NT2/D1 (cell line): ENCODE data around the gene WBP2NL.

Source experiments
- DNase-seq: peaks from one replicate; pipeline ENCODE4 v3.0.0-alpha.2; 2011; ENCODE audit warnings: low read depth, low spot score
- H3K27me3 ChIP-seq: 2 replicates; pipeline ENCODE4 v1.6.0; 2011; ENCODE audit warnings: mild to moderate bottlenecking; ENCODE audit not compliant: insufficient read length, insufficient read depth
- H3K36me3 ChIP-seq: 2 replicates; pipeline ENCODE4 v1.6.1; 2011; ENCODE audit warnings: mild to moderate bottlenecking, low read length, mixed read lengths; ENCODE audit not compliant: insufficient read depth, insufficient read length
- H3K4me1 ChIP-seq: 2 replicates; pipeline ENCODE4 v1.5.1; 2011; ENCODE audit not compliant: insufficient read depth, insufficient read length
- H3K4me3 ChIP-seq: 2 replicates; pipeline ENCODE4 v1.5.1; 2011; ENCODE audit warnings: low read depth; ENCODE audit not compliant: insufficient read length
- H3K9ac ChIP-seq: 2 replicates; pipeline ENCODE4 v1.6.0; 2011; ENCODE audit warnings: low read depth; ENCODE audit not compliant: insufficient read length
- H3K9me3 ChIP-seq: 2 replicates; pipeline ENCODE4 v1.5.1; 2011; ENCODE audit warnings: mild to moderate bottlenecking, low read length; ENCODE audit not compliant: insufficient read depth
- SUZ12 ChIP-seq: IDR thresholded peaks from 2 replicates; pipeline ENCODE4 v1.6.1; 2011; ENCODE audit not compliant: insufficient read length, insufficient read depth; ENCODE audit errors: extremely low read depth
- YY1 ChIP-seq: IDR thresholded peaks from 2 replicates; pipeline ENCODE4 v1.6.1; 2011; ENCODE audit not compliant: insufficient read length, insufficient read depth
- ZNF274 ChIP-seq: IDR thresholded peaks from 2 replicates; pipeline ENCODE4 v1.6.1; 2011; ENCODE audit warnings: mild to moderate bottlenecking, low read depth, low read length

WBP2NL gene

GRCh38 chr22:41995211-41995610, 3.4 kb upstream of the WBP2NL start:
- Histone ChIP-seq H3K36me3 (no peaks in the 10 kb centered on the region), H3K9me3 (no peaks in the 10 kb centered on the region), H3K27me3 (no peaks in the 10 kb centered on the region), H3K9ac (no peak overlapping the region), H3K4me1 (no peaks in the 10 kb centered on the region), H3K4me3 (no peak overlapping the region)
- no peak for TF ChIP-seq ZNF274
- no peak for TF ChIP-seq SUZ12
- TF ChIP-seq YY1 = no peak
- no peak for DNase-seq

GRCh38 chr22:41996826-41997225, 1.8 kb upstream of the WBP2NL start:
- TF ChIP-seq ZNF274 = no peak
- no peak overlapping the region for H3K9ac ChIP-seq
- no peak overlapping the region for H3K4me3 ChIP-seq
- H3K27me3 ChIP-seq = peaks cover 4% of the 10 kb centered on the region
- no peaks in the 10 kb centered on the region for H3K9me3 ChIP-seq
- H3K4me1 ChIP-seq = no peaks in the 10 kb centered on the region
- no peaks in the 10 kb centered on the region for H3K36me3 ChIP-seq
- DNase-seq = no peak

- H3K27me3 ChIP-seq = peaks cover 4% of the 10 kb centered on the region
- no peak for DNase-seq
- no peaks in the 10 kb centered on the region for H3K4me1 ChIP-seq
- TF ChIP-seq SUZ12 (no peak), YY1 (no peak), ZNF274 (no peak)
- H3K36me3 ChIP-seq = no peaks in the 10 kb centered on the region
- no peaks in the 10 kb centered on the region for H3K9me3 ChIP-seq
- no peak overlapping the region for H3K9ac ChIP-seq
- no peak overlapping the region for H3K4me3 ChIP-seq
Measured at GRCh38 chr22:42000466-42000865, 1.9 kb downstream of the WBP2NL start.

- TF ChIP-seq YY1 = no peak
- TF ChIP-seq ZNF274 = no peak
- no peak for TF ChIP-seq SUZ12
- DNase-seq = no peak
- peaks cover 4% of the 10 kb centered on the region for H3K27me3 ChIP-seq
- no peak overlapping the region for H3K9ac ChIP-seq
- no peaks in the 10 kb centered on the region for H3K9me3 ChIP-seq
- no peak overlapping the region for H3K4me3 ChIP-seq
- no peaks in the 10 kb centered on the region for H3K4me1 ChIP-seq
- no peaks in the 10 kb centered on the region for H3K36me3 ChIP-seq
Measured at GRCh38 chr22:42001121-42001520, 2.5 kb downstream of the WBP2NL start.

GRCh38 chr22:42001706-42002105, 3.1 kb downstream of the WBP2NL start:
- no peaks in the 10 kb centered on the region for H3K4me1 ChIP-seq
- TF ChIP-seq ZNF274 (no peak), YY1 (no peak), SUZ12 (no peak)
- no peaks in the 10 kb centered on the region for H3K36me3 ChIP-seq
- DNase-seq = no peak
- H3K9me3 ChIP-seq = no peaks in the 10 kb centered on the region
- no peak overlapping the region for H3K4me3 ChIP-seq
- peaks cover 4% of the 10 kb centered on the region for H3K27me3 ChIP-seq
- H3K9ac ChIP-seq = no peak overlapping the region

- Histone ChIP-seq H3K9ac (no peak overlapping the region), H3K4me1 (no peaks in the 10 kb centered on the region), H3K9me3 (peaks cover 9% of the 10 kb centered on the region), H3K4me3 (no peak overlapping the region), H3K27me3 (no peaks in the 10 kb centered on the region), H3K36me3 (no peaks in the 10 kb centered on the region)
- no peak for DNase-seq
- TF ChIP-seq YY1 = no peak
- TF ChIP-seq SUZ12 = no peak
- no peak for TF ChIP-seq ZNF274
Measured at GRCh38 chr22:42007922-42008321, 9.3 kb downstream of the WBP2NL start.

- H3K9me3 ChIP-seq = peaks cover 9% of the 10 kb centered on the region
- H3K36me3 ChIP-seq = no peaks in the 10 kb centered on the region
- TF ChIP-seq ZNF274 (no peak), YY1 (no peak), SUZ12 (no peak)
- no peak for DNase-seq
- no peak overlapping the region for H3K9ac ChIP-seq
- H3K27me3 ChIP-seq = no peaks in the 10 kb centered on the region
- no peak overlapping the region for H3K4me3 ChIP-seq
- no peaks in the 10 kb centered on the region for H3K4me1 ChIP-seq
Measured at GRCh38 chr22:42010778-42011177, 12.2 kb downstream of the WBP2NL start.

- no peak overlapping the region for H3K4me3 ChIP-seq
- no peaks in the 10 kb centered on the region for H3K27me3 ChIP-seq
- no peaks in the 10 kb centered on the region for H3K36me3 ChIP-seq
- no peak for TF ChIP-seq ZNF274
- no peak for TF ChIP-seq YY1
- no peak for TF ChIP-seq SUZ12
- H3K9ac ChIP-seq = no peak overlapping the region
- H3K4me1 ChIP-seq = no peaks in the 10 kb centered on the region
- peaks cover 9% of the 10 kb centered on the region for H3K9me3 ChIP-seq
- no peak for DNase-seq
Measured at GRCh38 chr22:42013385-42013784, 14.8 kb downstream of the WBP2NL start.

GRCh38 chr22:42016111-42016510, 17.5 kb downstream of the WBP2NL start:
- Histone ChIP-seq H3K36me3 (no peaks in the 10 kb centered on the region), H3K9me3 (no peaks in the 10 kb centered on the region; the same call in 1 of the 2 replicates), H3K9ac (no peak overlapping the region), H3K4me3 (no peak overlapping the region), H3K4me1 (no peaks in the 10 kb centered on the region), H3K27me3 (no peaks in the 10 kb centered on the region)
- TF ChIP-seq SUZ12 = no peak
- TF ChIP-seq ZNF274 = no peak
- no peak for TF ChIP-seq YY1
- DNase-seq = no peak
